Measurements from ENCODE around the gene DSC1.

Gene DSC1

GRCh38 chr18:31197676-31198075, 35.0 kb upstream of the DSC1 start:
- TF ChIP-seq CTCF (conservative IDR thresholded peaks at IDR 0.05; ENCODE audit: control insufficient read depth, insufficient read depth, low read depth, low read length): no peak
- no peak for DNase-seq (ENCODE audit: low read depth)
- H3K4me3 ChIP-seq (ENCODE audit: control insufficient read depth, low read depth, low read length): no peak overlapping the region

GRCh38 chr18:31195063-31195462, 32.4 kb upstream of the DSC1 start:
- no peak for TF ChIP-seq CTCF (conservative IDR thresholded peaks at IDR 0.05; ENCODE audit: control insufficient read depth, insufficient read depth, low read depth, low read length)
- no peak overlapping the region for H3K4me3 ChIP-seq (ENCODE audit: control insufficient read depth, low read depth, low read length)
- DNase-seq (ENCODE audit: low read depth): no peak

GRCh38 chr18:31192086-31192776, 29.6 kb upstream of the DSC1 start:
- TF ChIP-seq CTCF (conservative IDR thresholded peaks at IDR 0.05; ENCODE audit: control insufficient read depth, insufficient read depth, low read depth, low read length): no peak
- H3K4me3 ChIP-seq (ENCODE audit: control insufficient read depth, low read depth, low read length): no peak overlapping the region
- DNase-seq (ENCODE audit: low read depth): no peak

- no peak for DNase-seq (ENCODE audit: low read depth)
- no peak overlapping the region for H3K4me3 ChIP-seq (ENCODE audit: control insufficient read depth, low read depth, low read length)
- TF ChIP-seq CTCF (conservative IDR thresholded peaks at IDR 0.05; ENCODE audit: control insufficient read depth, insufficient read depth, low read depth, low read length): no peak
Observed at GRCh38 chr18:31190919-31191318, 28.3 kb upstream of the DSC1 start.

GRCh38 chr18:31189757-31190156, 27.1 kb upstream of the DSC1 start:
- no peak for TF ChIP-seq CTCF (conservative IDR thresholded peaks at IDR 0.05; ENCODE audit: control insufficient read depth, insufficient read depth, low read depth, low read length)
- H3K4me3 ChIP-seq (ENCODE audit: control insufficient read depth, low read depth, low read length): no peak overlapping the region
- no peak for DNase-seq (ENCODE audit: low read depth)

GRCh38 chr18:31185186-31185950, 22.7 kb upstream of the DSC1 start:
- no peak for TF ChIP-seq CTCF (conservative IDR thresholded peaks at IDR 0.05; ENCODE audit: control insufficient read depth, insufficient read depth, low read depth, low read length)
- no peak overlapping the region for H3K4me3 ChIP-seq (ENCODE audit: control insufficient read depth, low read depth, low read length)
- DNase-seq (ENCODE audit: low read depth): no peak

Data from fibroblast of mammary gland (primary cell).